AG08395 (cell line): ENCODE data around the gene PALLD.

Source experiments
- DNase-seq: peaks from one replicate; pipeline ENCODE4 v3.0.0; 2012; ENCODE audit warnings: mixed read lengths, low spot score

PALLD gene

GRCh38 chr4:168854350-168854921 is 357.6 kb downstream of the PALLD start:
- DNase-seq = no peak

DNA sequence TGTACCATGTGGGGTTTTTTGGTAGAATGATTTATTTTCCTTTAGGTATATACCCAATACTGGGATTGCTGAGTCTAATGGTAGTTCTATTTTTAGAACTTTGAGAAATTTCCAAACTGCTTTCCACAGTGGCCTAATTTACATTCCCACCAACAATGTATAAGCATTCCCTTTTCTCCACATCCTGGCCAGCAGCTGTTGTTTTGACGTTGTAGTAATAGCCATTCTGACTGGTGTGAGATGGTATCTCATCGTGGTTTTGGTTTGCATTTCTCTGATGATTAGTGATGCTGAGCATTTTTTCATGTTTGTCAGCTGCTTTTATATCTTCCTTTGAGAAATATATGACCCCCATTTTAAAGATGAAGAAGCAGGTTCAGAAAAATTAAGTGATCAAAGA is 359.5 kb downstream of the PALLD start:
- DNase-seq = no peak

- no peak for DNase-seq
Measured at GRCh38 chr4:168857009-168857408, 360.2 kb downstream of the PALLD start.

- DNase-seq = no peak
Measured at GRCh38 chr4:168857546-168858314, 360.9 kb downstream of the PALLD start.

GRCh38 chr4:168859100-168859499 is 362.2 kb downstream of the PALLD start:
- DNase-seq = no peak

GRCh38 chr4:168859888-168860694 is 363.2 kb downstream of the PALLD start:
- DNase-seq = no peak

DNA sequence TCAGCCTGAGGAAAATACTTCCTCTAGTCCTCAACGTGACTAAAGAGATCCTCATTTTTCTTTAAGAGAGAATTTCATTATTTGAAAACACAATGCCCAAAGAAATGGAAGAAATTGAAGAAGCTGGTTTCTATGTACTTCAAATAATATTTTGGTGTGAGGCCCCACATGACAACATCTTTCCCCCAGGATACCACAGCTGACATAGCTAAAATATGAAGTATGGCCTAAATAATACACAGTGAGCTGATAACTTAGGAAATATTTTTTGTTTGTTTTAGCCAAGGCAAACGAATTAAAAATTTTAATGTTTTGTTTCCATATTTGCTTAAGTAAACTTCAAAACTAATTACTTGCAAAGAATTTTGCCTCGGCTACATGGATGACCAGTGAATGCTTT is 364.0 kb downstream of the PALLD start:
- no peak for DNase-seq

- no peak for DNase-seq
Measured at GRCh38 chr4:168863719-168864647, 367.1 kb downstream of the PALLD start.

- peak; percentile 78 for DNase-seq
Measured at GRCh38 chr4:168864821-168865541, 368.1 kb downstream of the PALLD start.

DNA sequence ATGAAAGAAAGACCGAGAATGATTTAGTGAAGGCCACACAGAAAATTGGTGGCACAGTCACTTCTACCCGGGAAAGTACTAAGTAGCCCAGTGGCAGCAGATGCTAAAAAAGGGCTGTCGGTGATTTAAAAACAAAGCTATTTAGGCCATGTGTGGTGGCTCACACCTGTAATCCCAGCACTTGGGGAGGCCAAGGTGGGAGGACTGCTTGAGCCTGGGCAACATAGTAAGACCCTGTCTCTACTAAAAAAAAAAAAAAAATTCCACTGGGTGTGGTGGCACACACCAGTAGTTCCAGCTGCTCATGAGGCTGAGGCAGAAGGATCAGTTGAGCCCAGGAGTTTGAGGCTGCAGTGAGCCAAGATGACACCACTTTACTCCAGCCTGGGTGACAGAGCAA is 369.0 kb downstream of the PALLD start:
- DNase-seq = no peak

- DNase-seq = no peak
Measured at GRCh38 chr4:168866635-168867034, 369.8 kb downstream of the PALLD start.

DNA sequence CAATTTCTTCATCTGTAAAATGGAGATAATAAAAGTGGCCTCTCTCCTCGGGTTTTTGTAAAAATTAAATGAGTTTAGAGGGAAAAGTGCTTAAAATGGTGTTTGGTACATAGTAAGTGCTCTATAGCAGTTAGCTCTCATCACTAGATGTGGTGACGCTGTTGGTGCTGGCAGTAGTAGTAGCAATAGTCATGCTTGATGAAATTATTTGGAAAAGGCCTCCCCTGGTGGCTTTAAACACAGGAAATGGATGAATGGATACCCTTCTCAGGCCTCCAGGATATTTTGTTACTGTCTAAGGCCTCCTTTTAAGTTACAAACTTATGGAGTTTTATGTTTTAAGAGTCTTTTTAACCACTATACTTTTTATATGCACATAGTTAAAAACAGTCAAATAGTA is 370.3 kb downstream of the PALLD start:
- DNase-seq = no peak

DNA sequence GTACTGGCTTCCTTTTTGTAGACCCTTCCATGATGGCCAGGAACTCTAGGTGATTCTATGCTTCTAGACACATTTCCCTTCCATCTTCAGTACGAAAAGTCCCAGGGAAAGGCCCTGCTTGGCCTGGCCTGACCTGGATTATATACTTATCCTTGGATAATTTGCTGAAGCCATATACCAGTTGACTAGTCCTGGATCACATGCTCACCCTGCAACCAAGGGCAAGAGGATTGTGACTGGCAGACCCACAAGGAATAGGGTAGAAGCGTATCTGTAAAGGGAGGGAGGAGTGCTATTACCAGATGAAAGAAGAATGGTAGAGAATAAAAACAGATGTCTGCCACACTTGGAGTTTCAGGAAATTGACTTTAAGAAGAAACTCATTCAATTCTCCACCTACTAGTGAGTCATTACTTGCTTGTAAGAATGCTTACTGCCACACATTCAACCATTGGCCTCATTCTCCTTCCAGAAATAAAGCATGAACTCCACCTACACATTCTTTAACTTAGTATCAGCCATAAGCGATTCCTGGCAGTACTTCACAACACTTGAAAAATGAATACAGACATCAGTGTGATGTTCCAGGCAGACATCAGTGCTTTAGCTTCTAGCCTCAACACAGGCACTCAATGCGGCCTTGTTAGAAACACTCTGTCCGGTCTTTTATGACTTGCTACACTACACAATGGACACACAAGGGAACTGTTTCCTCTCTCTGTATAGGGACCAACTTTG is 371.4 kb downstream of the PALLD start:
- peak; percentile 59 for DNase-seq

GRCh38 chr4:168868802-168869201 is 371.9 kb downstream of the PALLD start:
- DNase-seq = no peak

DNA sequence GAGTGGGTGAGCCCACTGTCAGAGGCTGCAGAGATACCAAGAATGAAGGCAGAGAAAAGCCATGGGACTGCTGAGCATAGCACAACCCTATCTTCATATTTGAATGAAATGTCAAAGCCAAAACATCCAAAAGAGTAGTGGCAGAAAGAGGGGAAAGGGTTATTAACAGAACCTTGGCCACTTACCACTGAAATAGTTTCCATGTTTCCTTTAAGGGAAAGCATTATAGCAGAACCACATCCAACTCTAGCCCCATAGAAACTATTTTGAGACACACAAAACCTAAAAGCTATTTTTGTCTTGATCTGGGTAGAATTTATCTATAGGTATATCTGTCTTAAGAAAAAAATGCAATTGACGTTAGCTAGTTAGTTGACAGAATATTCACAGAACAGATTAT is 373.2 kb downstream of the PALLD start:
- no peak for DNase-seq

DNA sequence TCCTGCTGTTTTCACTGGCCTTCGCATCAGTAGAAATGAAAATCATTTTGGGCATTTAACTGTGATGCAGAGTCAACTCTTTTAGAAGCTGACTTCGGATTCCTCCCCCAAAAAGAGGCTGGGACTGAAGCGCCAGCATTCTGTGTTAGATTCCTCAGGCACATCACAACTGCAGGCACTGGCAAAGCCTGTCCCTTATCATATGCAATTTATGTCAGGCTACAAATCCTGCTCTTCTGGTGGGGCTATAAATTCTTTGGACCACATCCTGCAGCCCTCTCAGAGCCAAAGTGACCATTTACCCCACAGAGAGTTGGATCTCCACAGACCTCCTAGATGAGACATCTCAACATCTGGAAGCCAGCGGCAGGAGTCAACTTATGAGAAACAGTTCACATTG is 374.8 kb downstream of the PALLD start:
- DNase-seq = peak; percentile 35

DNA sequence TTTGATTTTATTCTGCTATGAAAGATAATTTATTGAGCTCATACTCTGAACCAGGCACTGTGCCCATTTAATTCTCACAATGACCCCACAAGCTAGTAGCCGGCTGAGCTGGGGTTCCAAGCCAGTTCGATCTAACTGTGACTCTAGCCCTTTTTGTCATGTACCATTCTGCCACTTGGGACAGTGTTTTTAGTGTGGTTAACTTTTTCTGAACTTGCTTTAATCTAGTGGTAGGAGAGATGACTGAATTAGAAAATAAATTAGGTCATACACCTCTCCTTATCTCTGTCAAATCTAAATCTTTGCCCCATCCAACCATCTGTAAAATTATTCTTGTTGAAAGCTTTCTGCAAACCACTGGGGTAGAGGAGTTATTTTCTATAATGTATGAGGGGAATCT is 377.2 kb downstream of the PALLD start:
- DNase-seq = no peak

GRCh38 chr4:168876106-168876505 is 379.3 kb downstream of the PALLD start:
- DNase-seq = peak; percentile 46

GRCh38 chr4:168877511-168878491 is 380.9 kb downstream of the PALLD start:
- DNase-seq = peak; percentile 21
